Measurements from ENCODE around the gene TRDMT1.

The TRDMT1 gene

GRCh38 chr10:17200912-17201793, at the start of gene TRDMT1:
Gene TRDMT1, minus strand, starts transcription at chr10:17201672. Its CDS starts 38 bp downstream, at chr10:17201634.
- H3K4me3 ChIP-seq (ENCODE audit: low read depth, low read length) = peak within 1 kb of the TSS; percentile 70

- no peak overlapping the region for H3K4me3 ChIP-seq (ENCODE audit: low read depth, low read length)
Observed at GRCh38 chr10:17250736-17251135, 49.3 kb upstream of the TRDMT1 start.

- H3K4me3 ChIP-seq (ENCODE audit: low read depth, low read length) = no peak overlapping the region
Observed at GRCh38 chr10:17249820-17250219, 48.3 kb upstream of the TRDMT1 start.

GRCh38 chr10:17248964-17249363, 47.5 kb upstream of the TRDMT1 start:
- no peak overlapping the region for H3K4me3 ChIP-seq (ENCODE audit: low read depth, low read length)

- no peak overlapping the region for H3K4me3 ChIP-seq (ENCODE audit: low read depth, low read length)
Observed at GRCh38 chr10:17247210-17247609, 45.7 kb upstream of the TRDMT1 start.

- H3K4me3 ChIP-seq (ENCODE audit: low read depth, low read length) = no peak overlapping the region
Observed at GRCh38 chr10:17244700-17245365, 43.4 kb upstream of the TRDMT1 start.

- no peak overlapping the region for H3K4me3 ChIP-seq (ENCODE audit: low read depth, low read length)
Observed at GRCh38 chr10:17241611-17242333, 40.3 kb upstream of the TRDMT1 start.

GRCh38 chr10:17240616-17241015, 39.1 kb upstream of the TRDMT1 start:
- no peak overlapping the region for H3K4me3 ChIP-seq (ENCODE audit: low read depth, low read length)

- H3K4me3 ChIP-seq (ENCODE audit: low read depth, low read length) = no peak overlapping the region
Observed at GRCh38 chr10:17240096-17240495, 38.6 kb upstream of the TRDMT1 start.

GRCh38 chr10:17239345-17240085, 38.0 kb upstream of the TRDMT1 start:
- no peak overlapping the region for H3K4me3 ChIP-seq (ENCODE audit: low read depth, low read length)

- no peak overlapping the region for H3K4me3 ChIP-seq (ENCODE audit: low read depth, low read length)
Observed at GRCh38 chr10:17238445-17239291, 37.2 kb upstream of the TRDMT1 start.

GRCh38 chr10:17237915-17238444, 36.5 kb upstream of the TRDMT1 start:
- H3K4me3 ChIP-seq (ENCODE audit: low read depth, low read length) = no peak overlapping the region

- no peak overlapping the region for H3K4me3 ChIP-seq (ENCODE audit: low read depth, low read length)
Observed at GRCh38 chr10:17237149-17237527, 35.7 kb upstream of the TRDMT1 start.

- H3K4me3 ChIP-seq (ENCODE audit: low read depth, low read length) = no peak overlapping the region
Observed at GRCh38 chr10:17236468-17237148, 35.1 kb upstream of the TRDMT1 start.

- no peak overlapping the region for H3K4me3 ChIP-seq (ENCODE audit: low read depth, low read length)
Observed at GRCh38 chr10:17235136-17235535, 33.7 kb upstream of the TRDMT1 start.

GRCh38 chr10:17234431-17234945, 33.0 kb upstream of the TRDMT1 start:
- no peak overlapping the region for H3K4me3 ChIP-seq (ENCODE audit: low read depth, low read length)

GRCh38 chr10:17233286-17233991, 32.0 kb upstream of the TRDMT1 start:
- H3K4me3 ChIP-seq (ENCODE audit: low read depth, low read length) = no peak overlapping the region

- H3K4me3 ChIP-seq (ENCODE audit: low read depth, low read length) = no peak overlapping the region
Observed at GRCh38 chr10:17232276-17232960, 30.9 kb upstream of the TRDMT1 start.
